Occipital lobe (tissue), 2 donors: ENCODE data around the gene TREX2. TPM values are rescaled to one million over a fixed set of nuclear protein-coding genes. Genes with fewer than 3 reads are reported as not detected.

Source experiments
- DNase-seq: peaks from one replicate; lab custom pipeline; 2025; lab: John Stamatoyannopoulos, UW
- total RNA-seq: library from RNA; depleted of rRNA; stranded (reverse); fragments of >200 nt; gene quantifications from one replicate; pipeline ENCODE4 v1.2.3, GENCODE V29; 2014

Gene TREX2, protein sequence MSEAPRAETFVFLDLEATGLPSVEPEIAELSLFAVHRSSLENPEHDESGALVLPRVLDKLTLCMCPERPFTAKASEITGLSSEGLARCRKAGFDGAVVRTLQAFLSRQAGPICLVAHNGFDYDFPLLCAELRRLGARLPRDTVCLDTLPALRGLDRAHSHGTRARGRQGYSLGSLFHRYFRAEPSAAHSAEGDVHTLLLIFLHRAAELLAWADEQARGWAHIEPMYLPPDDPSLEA
- not detected for total RNA-seq

GRCh38 chrX:153445856-153446635, at the start of gene TREX2:
Gene TREX2, minus strand, starts transcription at chrX:153446056. Its CDS starts 626 bp downstream, at chrX:153445430.
- DNase-seq, result no peak

- no peak for DNase-seq
Measured at GRCh38 chrX:153495362-153495751, 49.5 kb upstream of the TREX2 start.

DNA sequence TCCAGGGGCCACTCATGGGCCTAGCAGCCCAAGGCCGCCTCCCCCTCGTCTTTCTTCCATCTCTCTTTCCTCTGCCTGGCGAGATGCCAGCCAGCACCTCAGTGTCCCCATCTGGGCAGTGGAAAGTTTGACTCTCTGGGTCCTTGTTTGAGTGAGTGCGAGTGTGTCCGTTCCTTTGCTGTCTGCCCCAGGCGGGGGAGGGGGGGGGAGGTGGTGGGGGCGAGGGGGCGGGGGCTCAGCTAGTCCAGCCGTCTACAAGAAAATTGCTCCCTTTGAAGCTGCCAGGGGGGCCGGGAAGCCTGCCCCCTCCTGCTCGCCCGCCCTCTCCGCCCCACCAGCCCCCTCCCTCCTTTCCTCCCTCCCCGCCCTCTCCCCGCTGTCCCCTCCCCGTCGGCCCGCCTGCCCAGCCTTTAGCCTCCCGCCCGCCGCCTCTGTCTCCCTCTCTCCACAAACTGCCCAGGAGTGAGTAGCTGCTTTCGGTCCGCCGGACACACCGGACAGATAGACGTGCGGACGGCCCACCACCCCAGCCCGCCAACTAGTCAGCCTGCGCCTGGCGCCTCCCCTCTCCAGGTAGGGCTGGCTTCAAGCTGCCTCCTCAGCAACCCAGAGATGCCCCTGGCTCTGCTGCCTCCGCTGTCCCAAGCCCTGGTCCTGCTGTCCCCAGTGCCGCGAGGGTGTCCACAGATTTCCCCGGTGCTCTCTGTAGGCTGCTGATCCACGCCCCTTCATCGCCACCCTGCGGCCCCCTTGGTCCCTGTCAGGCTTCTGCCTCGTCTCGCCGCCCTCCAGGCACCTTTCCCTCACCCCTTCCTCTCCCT, 48.9 kb upstream of the TREX2 start, which contains the start of gene BGN:
TSS of gene BGN (plus strand) at position 440 of the 821 bp plus-strand sequence. CDS start 9,652 bp downstream, outside the sequence.
- no peak for DNase-seq

DNA sequence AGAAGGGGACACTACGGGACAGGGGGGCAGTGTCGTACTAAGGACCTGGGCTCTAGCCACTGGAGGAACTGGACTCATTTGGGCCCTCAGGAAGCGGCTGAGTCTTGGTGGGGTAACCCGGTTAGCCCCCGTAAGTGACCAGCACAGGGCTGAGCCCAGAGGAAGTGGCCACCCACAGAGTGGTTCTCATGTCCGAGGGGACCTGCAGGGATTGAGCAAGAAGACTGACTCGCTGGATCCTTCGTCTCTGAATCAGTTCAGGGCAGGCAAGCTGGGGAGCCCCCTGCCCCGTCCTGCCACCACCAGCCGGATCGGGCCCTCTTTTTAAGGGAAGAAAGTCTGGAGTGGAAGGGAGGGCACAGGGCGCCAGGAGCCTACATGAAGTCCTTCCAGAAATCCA, 48.2 kb upstream of the TREX2 start:
- no peak for DNase-seq

- DNase-seq, result no peak
Measured at GRCh38 chrX:153493085-153493484, 47.2 kb upstream of the TREX2 start.

GRCh38 chrX:153492543-153492942, 46.7 kb upstream of the TREX2 start:
- no peak for DNase-seq

GRCh38 chrX:153491918-153492317, 46.1 kb upstream of the TREX2 start:
- no peak for DNase-seq

- DNase-seq, result no peak
Measured at GRCh38 chrX:153491351-153491914, 45.6 kb upstream of the TREX2 start.

DNA sequence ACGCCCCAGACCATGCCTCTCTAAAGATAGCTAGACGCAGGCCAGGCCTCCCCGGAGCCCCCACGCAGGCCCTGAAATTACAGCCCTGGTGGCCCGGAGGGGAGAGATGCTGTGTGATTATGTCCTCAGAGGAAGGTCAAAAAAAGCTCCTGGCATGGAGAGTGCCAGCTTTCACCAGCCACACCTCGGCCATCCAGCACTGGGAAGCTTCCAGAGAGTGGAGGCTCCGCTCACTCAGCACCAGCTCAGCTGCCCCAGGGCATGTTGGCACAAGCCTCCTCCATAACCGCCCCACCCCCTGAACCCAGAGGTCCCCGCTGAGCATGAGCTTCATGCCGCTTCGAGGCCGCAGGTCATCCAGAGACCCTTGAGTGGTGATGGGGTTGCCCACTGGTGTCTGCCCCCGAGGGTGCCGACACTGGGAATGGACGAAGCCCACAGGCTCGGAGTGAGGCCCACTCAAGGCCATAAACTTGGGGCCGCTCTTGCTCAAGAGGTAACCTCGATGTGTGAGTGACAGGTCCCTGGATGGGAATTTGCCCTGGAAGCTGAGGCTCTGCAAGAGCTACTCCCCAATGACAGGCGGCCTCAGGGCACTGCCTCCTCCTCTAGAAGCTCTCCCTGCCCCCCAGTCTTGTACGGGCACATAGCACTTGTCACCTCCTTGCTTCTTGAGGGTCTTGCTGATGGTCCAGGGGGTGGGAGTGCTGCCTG, 44.5 kb upstream of the TREX2 start:
- DNase-seq, result no peak

DNA sequence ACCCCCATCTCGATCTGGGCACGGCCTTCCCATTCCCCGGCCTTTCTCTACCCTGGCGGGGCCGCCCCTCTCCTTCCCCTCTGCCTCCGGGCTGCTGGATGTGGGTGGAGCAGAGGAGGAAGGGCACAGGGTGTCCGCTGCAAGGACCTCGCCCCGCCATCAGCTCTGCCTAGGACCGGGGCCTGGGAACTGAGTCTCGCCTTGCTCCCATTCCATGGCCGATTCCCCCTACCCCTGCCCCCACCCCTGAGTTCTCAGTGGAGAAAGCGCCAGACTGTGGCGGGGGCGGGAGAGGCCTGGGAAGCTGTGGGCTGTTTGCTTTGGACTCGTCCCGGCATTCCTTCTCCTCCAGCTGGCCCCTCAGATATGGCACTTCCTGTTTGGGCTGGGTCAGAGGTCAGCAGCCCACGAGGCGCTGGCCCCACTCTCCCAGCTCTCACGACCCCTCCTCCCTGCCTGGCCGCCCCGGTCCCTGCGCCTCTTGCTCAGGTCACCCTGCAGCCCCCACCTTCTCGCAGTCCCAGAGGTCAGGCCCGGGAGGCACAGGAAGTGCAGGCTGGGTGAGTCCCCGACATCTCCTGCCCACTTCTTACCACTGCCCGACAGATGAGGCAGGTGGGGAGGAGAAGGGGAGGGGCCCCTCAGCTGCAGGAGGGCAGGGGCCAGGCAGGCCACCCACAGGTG, 42.5 kb upstream of the TREX2 start:
- no peak for DNase-seq

DNA sequence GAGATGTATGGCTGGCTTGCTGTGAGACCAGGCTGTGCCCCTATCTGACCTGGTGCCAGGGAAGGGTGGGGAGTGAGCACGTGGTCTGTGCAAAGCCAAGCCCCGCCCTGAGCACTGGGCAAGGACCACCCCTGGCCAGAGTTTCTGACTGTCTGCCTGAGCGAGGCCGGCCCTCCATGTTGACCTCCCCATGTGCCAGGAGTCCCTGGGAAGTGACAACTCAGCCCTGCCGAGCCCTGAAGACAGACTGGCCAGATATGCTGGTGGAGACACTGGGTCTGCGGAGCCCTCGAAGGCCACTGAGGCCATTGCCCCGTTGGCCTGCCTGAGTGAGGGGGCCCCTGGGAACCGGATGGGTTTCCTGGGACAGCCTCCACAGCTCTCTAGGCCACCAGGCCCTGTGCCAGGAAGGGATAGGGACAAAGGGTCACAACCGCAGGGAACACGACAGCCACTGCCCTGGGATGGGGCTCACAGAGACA, 41.8 kb upstream of the TREX2 start:
- no peak for DNase-seq

GRCh38 chrX:153486171-153486570, 40.3 kb upstream of the TREX2 start:
- DNase-seq, result no peak

GRCh38 chrX:153485396-153486080, 39.7 kb upstream of the TREX2 start:
- no peak for DNase-seq

GRCh38 chrX:153482376-153483015, 36.6 kb upstream of the TREX2 start:
- DNase-seq, result no peak

GRCh38 chrX:153481043-153481442, 35.2 kb upstream of the TREX2 start:
- DNase-seq, result no peak

- DNase-seq, result no peak
Measured at GRCh38 chrX:153478746-153479145, 32.9 kb upstream of the TREX2 start.

GRCh38 chrX:153477901-153478300, 32.0 kb upstream of the TREX2 start:
- DNase-seq, result no peak

DNA sequence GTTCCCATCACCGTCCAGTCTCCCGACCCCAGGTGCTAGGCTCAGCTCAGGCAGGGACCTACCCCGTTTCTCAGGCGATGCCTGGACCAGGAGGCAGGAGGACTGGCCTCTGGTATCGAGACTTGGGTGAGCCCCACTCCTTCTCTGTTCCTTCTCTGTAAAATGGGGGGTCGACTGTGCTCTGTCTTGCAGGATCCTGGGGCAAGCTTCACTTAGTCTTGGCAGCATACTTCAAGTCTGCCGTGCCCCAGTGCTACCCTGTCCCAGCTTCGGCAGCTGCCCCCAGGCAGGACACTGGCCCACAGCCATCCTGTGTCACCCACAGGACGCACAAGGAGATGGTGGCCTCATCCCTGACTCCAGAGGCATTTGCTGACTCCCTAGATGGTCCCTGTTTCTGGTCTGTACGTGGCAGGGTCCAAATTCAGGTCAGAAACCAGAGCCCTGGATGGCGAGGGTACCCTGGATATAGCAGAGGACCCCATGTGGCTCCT, 31.6 kb upstream of the TREX2 start:
- no peak for DNase-seq
